GM11168 (cell line): ENCODE measurements around the gene CFAP299.
"Not testable (repeated sequence)": the region's sequence is repeated elsewhere in the genome, so short reads cannot be mapped to it uniquely, and the experiment has no call there.

ENCODE experiments used
- in situ Hi-C: fragments of 300-500 bp; cut with MboI; formaldehyde crosslinking; loops from one replicate; pipeline ENCODE4 v1.12.0; 2022; ENCODE audit warnings: low sequenced_read_pairs; ENCODE audit not compliant: unreplicated experiment

CFAP299 gene

DNA sequence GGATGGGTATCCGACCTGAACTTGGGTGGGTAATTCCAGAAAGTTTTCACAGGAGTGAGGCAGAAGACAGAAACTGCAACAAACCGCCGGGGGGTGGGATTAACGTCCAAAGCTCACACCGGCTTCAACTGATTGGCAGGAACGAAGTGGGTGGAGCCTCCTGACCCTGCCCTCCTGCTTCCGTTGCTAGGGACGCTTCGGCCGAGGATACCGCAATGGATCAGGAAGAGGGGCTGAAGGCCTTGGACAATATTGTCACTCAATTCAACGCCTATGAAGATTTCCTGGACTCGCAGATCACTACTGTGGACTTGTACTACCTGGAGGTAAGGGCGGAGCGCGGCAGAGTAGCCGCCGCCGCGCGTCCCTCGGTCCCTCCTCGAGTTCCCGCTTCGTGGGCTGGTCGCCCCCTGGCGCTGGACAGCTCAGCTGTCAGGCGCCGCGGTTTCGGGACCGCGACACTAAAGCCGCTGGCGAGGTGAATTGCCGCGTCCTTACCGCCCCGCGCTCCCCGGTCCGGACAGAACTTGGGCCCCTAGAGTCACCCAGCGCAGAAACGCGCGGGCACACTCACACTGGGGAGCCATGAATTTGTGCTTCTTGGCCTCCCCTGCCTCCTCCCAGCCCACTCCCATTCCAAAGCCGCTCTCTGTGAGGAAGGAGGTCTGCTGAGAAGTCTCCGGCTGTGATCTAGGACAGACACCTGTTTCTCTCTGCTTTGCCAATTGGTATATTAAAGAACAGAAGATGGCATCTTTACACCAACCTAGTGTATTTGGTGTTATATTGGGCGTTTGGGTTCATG, at the start of gene CFAP299:
CFAP299 (plus strand) TSS at position 177 of the 805 bp plus-strand sequence.
- in situ Hi-C loops, result no loop called here

DNA sequence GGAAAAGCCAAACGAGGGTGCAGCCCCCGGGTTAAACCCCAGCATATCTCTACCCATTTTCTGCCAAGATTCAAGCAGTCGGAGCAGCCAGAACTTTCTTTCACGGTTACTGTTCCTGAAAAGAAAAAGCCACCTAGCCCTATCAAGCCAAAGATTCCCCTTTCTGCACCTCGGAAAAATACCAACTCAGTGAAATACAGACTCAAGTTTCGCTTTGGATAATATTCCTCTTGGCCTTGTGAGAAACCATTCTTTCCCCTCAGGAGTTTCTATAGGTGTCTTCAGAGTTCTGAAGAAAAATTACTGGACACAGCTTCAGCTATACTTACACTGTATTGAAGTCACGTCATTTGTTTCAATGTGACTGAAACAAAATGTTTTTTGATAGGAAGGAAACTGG, 49.1 kb upstream of the CFAP299 start:
- in situ Hi-C loops, result no loop called here

DNA sequence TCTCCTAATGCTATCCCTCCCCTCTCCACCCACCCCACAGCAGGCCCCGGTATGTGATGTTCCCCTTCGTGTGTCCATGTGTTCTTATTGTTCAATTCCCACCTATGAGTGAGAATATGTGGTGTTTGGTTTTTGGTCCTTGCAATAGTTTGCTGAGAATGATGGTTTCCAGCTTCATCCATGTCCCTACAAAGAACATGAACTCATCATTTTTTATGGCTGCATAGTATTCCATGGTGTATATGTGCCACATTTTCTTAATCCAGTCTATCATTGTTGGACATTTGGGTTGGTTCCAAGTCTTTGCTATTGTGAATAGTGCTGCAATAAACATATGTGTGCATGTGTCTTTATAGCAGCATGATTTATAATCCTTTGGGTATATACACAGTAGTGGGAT, 44.9 kb upstream of the CFAP299 start:
- in situ Hi-C loops, result not testable (repeated sequence)

DNA sequence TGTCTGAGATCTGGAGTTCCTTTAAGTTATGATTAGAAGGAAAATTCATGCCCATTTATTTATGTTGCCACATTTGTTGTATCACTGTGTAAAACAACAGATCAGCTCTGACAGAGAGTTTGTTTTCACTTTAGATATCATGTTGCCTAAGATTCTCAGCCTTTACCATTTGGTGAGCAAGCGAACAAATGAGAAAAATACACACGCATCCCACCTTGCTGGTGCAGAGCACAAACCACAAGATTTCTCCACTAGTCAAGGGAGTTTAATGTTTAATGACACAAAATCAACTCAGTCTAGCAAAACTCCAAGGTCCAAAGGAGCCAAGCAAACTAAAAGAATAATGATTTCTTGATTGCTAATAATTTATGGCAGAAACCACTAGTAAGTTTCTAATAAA, 41.3 kb upstream of the CFAP299 start:
- in situ Hi-C loops, result no loop called here

DNA sequence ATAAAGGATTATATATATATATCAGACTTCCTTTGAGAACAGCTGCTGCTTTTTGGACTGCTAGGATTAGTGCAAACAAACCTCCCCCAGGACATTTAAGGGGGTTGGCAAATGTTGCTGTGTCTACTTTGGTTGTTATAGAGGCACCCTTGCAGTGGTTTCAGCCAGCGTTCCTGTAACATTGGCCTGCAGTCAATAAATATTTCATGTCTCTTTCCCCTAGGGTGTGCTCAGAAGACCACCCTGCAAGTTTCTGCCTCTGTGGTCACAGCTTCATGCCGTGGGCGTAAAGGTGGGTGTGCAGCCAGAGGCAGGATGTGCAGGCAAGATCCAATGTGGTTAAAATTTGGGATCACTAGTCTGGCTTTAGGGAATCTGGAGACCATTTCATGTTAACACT, 40.2 kb upstream of the CFAP299 start:
- in situ Hi-C loops, result no loop called here

DNA sequence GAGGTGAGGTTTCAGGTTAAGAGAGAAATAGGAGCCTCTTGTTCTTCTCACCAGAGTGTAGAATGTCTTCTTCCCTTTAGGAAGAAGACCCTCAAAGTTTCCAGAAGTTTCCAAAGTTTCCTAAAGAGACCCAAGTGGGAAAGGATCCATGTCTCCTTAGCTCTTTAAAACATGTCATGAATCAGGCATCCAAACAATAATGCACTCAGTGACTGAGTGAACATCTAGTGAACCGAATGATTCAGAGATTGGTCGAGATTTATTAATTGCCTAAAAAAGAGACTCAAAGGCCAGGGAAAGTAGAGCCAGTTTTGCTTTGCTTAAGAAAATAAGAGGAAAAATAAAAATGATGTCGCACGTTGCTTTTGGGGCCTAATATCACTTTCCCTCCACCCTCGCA, 39.7 kb upstream of the CFAP299 start:
- in situ Hi-C loops, result no loop called here

DNA sequence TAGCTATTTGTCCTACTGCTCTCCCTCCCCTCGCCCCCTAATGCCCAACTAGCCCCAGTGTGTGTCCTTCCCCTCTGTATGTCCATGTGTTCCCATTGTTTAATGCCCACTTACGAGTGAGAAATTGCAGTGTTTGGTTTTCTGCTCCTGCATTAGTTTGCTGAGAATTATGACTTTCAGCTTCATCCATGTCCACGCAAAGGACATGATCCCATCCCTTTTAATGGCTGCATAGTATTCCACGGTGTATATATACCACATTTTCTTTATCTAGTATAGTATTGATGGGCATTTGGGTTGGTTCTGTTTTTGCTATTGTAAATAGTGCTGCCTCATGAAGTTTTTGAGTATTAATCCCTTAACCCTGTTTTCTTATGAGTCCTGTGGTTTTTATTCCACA, 33.6 kb upstream of the CFAP299 start:
- in situ Hi-C loops, result no loop called here

DNA sequence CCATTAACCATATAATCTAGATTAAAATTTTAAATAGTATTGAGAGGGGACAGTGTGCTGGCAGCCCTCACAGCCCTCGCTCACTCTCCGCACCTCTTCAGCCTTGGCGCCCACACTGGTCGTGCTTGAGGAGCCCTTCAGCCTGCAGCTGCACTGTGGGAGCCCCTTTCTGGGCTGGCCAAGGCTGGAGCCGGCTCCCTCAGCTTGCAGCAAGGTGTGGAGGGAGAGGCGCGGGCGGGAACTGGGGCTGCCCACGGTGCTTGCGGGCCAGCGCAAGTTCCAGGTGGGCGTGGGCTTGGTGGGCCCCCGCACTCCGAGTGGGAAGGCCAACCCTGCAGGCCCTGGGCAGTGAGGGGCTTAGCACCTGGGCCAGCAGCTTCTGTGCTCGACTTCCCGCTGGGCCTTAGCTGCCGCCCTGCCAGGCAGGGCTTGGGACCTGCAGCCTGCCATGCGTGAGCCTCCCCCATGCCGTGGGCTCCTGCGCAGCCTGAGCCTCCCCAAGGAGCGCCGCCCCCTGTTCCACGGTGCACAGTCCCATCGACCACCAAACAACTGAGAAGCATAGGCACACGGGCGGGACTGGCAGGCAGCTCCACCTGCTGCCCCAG, 32.8 kb upstream of the CFAP299 start:
- in situ Hi-C loops, result no loop called here

DNA sequence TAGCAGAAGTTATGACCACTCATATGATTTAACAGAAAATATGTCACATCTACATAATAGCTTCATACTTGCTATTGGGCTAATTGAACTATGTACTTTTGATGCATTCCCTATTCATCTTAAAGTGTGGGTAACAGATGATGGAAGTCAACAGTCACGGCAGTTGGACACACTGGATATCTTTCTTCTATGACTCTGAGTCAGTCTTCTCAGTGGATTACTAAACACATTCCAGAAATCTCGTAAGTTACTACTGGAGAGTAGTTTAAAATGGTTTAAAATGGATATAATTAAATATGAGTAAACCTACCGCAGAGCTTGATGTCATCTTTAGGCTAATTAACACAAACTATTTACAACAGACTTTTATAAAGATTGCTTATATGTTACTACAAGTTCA, 30.1 kb upstream of the CFAP299 start:
- in situ Hi-C loops, result no loop called here

DNA sequence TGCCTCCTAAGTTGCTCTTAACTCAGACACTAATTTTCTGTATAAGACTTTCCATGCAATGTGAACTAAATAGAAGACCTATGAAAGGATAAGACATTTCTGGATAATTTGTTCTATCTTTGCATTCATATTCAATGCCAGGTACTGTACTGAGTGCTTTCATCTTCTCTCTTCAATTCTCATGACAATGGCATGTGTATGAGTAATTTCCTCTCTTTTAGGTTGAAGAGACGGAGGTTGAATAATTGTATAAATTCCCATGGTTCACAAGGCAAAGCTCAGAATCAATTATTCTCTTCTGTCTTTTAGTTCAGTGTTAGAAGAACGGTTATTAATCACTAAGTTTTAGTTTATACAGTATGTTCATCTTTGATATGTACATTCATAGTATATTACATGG, 29.3 kb upstream of the CFAP299 start:
- in situ Hi-C loops, result no loop called here

DNA sequence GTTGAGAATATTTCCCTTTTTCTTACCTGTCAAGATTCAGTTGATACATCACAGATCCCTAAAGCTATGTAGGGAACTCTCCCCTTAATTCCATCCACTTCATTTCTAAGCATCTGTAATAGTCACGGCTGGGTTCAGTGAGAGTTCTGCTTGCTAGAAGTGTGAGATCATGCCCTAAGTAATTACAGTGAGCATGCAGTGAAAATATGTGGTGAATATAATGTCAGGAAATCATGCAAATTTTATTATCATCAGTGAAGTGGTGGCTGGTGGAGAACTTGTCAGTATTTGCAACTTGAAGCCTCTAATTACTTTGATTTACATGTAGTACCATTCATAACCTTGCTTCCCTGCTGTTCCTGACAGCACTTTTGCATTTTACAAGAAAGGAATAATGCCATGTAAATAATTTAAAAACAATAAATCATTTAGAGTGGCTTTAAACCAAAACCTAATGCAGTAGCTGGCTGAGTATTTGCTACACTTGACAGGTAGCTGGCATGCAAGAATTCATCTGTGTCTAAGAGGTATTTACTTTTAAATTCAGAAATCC, 28.3 kb upstream of the CFAP299 start:
- in situ Hi-C loops, result no loop called here

DNA sequence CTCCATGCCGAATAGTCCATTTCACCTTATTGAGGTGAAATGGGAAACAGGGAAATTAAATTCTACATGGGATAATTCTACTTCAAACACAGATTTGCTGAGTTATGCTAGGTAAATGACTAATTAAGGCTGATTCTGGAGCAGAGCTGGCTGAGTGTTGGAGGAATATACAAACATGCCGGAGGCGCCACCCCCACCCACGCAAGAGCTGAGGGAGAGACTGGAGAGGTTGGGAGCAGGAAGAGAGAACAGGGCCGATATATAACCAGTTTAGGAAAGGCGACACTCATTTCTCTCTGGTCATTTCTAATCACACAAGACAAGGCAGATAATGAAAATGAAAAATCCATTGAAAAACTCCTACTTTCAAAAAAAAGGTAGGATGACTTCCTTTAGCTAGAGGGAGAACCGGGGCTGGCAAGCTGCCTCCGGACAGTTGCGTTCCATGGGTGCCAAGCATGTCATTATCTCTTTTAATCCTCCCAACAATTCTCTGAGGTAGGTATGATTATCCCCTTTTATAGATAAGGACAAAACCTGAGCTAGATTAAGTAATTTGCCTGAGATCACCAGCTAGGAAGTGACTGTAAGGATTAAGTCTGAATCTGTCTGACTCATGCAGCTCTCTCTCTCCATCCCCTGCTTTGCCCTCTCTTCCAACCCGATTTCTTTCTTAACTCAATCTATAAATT, 27.6 kb upstream of the CFAP299 start:
- in situ Hi-C loops, result no loop called here

DNA sequence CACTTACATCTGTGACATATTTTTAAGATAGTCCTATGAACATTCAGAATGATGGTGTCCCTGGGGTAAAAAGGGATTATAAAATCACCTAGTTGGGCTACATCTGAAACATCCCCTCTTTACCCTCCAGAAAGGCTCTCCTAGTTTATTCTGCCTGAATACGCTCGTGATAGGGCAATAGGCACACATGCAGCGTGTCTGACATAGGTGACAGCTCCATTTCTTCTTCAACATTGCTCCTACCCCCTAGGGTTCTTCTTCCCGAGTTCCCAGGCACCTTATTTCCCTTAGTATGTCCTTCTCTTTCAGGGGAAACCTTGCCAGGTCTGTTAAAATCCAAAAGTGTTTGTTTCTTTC, 27.1 kb upstream of the CFAP299 start:
- in situ Hi-C loops, result no loop called here

DNA sequence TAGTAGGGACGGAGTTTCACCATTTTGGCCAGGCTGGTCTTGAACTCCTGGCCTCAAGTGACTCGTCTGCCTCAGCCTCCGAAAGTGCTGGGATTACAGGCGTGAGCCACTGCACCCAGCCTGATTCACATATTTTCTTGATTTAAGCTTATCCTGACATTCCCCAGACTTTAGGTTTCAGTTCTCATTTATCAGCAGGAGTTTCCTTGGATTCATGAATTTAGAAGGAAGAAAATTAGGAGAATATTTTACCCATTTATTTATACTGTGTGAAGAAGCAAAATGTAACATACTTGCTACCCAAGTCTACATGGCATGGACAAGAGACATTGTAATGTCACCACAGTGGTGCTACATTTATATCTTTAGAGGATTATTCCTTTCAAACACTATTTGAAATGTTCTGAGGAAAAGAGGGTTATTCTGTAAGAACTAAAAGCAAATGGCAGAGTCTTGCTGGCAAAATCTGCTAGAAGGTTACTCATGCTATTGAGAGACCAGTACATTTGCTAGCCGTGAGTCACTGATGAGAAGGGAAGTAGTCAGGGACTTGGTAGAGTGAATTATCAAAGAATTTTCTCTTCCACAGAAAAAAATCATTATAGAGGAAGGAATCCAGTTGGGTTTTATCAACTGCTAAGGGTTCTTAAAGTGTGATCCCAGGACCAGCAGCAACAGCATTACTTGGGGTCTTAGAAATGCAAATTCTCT, 26.1 kb upstream of the CFAP299 start:
- in situ Hi-C loops, result no loop called here

DNA sequence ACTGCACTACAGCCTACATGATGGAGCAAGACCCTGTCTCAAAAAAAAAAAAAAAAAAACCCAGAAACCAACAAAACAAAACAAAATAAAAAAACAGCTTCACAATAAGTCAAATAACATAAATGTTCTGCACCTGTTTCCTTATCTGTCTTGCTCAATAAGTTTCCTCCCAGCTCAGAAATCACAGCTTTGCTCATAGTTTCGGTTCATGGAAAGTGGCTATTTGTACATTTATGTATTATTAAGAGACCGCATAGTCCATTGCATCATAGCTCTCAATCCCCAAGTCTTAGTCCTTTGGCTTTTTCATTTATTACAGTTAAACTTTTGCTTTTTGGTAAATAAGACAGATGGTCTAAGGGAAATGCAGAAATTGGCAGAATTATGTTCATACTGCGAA, 24.4 kb upstream of the CFAP299 start:
- in situ Hi-C loops, result no loop called here

DNA sequence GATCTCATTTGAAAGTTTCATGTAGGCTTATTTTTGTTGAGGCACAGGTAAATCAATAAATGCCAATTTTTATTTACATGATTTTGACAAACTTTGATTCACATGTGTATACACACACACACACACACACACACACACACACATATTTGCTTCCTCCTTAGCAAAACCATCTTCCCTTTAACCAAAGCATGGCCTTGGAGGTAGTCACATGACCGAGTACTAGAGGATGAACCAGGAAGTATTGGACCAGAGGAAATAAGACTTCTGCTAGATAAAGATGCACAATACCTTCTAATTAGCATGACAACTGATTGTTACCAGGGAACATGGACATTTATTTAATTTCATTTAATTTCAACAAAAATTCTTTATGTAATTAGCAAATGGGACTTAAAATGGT, 23.4 kb upstream of the CFAP299 start:
- in situ Hi-C loops, result no loop called here

DNA sequence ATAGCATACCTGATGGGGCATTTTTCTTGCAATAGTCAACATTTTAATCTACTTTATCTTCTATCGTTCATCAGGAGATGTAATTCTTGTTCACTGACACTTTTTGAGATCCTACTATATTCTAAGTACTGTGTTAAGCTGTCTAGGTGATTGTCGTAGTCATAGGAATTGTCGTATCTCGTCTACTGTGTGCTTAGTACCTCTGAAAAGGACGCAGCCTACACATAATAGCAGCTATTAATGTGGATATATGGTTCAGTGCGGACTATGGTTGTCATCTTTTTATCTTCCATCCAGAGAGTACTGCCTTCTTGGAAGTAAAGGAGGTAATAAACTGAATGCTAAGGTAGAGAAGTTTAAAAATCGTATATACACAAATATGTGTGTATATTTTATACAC, 21.9 kb upstream of the CFAP299 start:
- in situ Hi-C loops, result no loop called here

DNA sequence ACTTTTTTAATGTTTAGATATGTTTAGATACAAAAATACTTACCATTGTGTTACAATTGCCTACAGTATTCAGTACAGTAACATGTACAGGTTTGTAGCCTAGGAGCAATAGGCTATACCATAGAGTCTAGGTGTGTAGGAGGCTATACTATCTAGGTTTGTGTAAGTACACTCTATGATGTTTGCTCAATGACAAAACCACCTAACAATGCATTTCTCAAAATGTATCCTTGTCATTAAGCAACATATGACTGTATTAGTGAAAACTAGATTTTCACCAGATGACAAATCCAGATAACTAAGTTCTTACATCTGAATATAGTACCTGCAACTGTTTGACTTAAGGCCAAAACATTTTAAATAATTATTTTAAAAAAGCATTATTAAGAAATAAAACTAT, 19.7 kb upstream of the CFAP299 start:
- in situ Hi-C loops, result not testable (repeated sequence)

DNA sequence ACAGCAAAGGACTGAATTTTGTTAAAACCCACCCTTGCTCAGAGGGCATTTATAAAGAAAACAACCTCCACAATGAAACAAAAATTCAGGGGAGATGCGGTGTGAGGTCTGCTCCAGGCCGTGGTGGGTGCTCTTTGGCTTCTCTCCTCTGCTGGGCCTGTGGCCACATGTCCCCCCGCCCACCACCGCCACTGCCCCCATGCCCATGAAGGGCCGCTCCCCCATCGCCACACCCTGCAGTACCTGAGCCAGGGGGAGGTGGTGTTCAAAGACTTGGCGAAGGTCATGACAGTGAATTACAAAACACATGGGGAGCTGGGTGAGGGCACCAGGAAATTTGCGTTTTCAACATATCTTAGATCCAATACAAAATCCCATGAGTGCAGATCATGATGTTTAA, 14.2 kb upstream of the CFAP299 start:
- in situ Hi-C loops, result no loop called here

DNA sequence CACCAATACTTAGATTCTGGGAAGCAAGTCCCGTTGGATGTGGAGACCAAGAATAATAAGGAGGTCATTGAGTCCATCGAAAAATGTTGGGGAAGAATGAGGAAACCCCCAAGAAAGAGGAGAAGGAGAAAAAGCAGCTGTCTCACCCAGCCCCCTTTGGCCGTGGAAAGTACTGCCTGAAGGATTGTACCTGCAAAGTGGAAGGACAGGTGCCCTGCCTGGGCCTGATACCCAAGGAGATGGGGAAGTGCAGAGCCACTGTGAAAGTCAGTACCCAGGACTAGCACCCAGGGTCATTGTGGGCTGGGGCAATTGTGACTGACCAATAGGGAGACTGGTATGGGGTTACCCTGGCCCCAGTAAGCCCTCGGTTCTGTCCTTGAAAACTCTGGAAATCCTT, 13.8 kb upstream of the CFAP299 start:
- in situ Hi-C loops, result no loop called here

DNA sequence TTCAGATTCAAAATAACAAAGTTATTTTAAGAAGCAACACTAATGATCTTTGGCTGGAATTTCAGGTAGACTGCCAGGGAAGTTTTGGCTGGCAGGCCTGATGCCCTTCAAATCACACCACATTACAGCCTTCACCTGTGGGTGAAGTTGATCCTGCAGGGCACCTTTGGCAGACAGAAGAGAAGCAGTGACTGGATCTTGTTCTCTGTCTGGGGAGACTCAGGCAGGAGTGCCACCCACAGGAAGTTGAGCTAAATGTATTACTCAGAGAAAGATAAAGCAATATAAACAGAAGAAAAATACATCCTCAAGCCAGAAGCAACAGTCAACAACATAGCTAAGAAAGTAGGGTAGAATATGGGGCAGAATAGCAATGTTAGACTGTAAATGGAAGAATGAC, 12.8 kb upstream of the CFAP299 start:
- in situ Hi-C loops, result no loop called here
